ENCODE measurements around the gene GLOD4.
"Not testable (repeated sequence)": the region's sequence is repeated elsewhere in the genome, so short reads cannot be mapped to it uniquely, and the experiment has no call there.

Gene GLOD4

GRCh38 chr17:807523-808294, 25.6 kb upstream of the GLOD4 start:
- Histone ChIP-seq H3K9me3 (ENCODE audit: control insufficient read depth, insufficient read depth, low read length) (no peaks in the 10 kb centered on the region), H3K9ac (ENCODE audit: low read depth, low read length) (no peak overlapping the region)

GRCh38 chr17:806781-807522, 24.9 kb upstream of the GLOD4 start:
- H3K36me3 ChIP-seq (ENCODE audit: insufficient read depth, low read length): no peaks in the 10 kb centered on the region
- H3K4me1 ChIP-seq (ENCODE audit: insufficient read depth, low read length): peaks cover 3% of the 10 kb centered on the region; the same call in 1 of the 2 replicates
- H3K9ac ChIP-seq (ENCODE audit: low read depth, low read length): no peak overlapping the region
- H3K9me3 ChIP-seq (ENCODE audit: control insufficient read depth, insufficient read depth, low read length): no peaks in the 10 kb centered on the region

More at GRCh38 chr17:807523-808294, 25.6 kb upstream of the GLOD4 start:
- peaks cover 3% of the 10 kb centered on the region; the same call in 1 of the 2 replicates for H3K4me1 ChIP-seq (ENCODE audit: insufficient read depth, low read length)
- H3K36me3 ChIP-seq (ENCODE audit: insufficient read depth, low read length): peaks cover 6% of the 10 kb centered on the region; the same call in 1 of the 2 replicates

DNA sequence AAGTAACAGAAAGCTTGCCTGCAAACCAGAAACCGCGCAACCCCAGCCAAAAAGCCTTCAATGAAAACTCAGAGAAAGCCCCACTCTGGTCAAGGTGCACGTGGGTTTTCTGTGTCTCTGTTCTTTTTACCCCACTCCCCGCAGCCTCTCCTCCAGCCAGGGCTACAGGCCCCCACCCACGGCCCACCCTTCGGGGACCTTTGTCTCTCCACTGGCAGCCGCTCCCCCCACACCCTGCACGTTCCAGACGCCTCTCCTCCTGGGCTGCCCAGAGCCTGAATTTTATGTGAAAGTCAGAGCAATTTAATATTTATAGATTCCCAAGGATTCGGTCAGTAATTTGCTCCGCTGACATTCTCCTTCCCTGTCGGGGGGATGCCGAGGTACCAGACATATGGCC, 24.3 kb upstream of the GLOD4 start:
- Histone ChIP-seq H3K9me3 (ENCODE audit: control insufficient read depth, insufficient read depth, low read length) (no peaks in the 10 kb centered on the region), H3K9ac (ENCODE audit: low read depth, low read length) (no peak overlapping the region), H3K36me3 (ENCODE audit: insufficient read depth, low read length) (no peaks in the 10 kb centered on the region)

GRCh38 chr17:805886-806285, 23.8 kb upstream of the GLOD4 start:
- H3K9ac ChIP-seq (ENCODE audit: low read depth, low read length); H3K4me1 ChIP-seq (ENCODE audit: insufficient read depth, low read length); H3K9me3 ChIP-seq (ENCODE audit: control insufficient read depth, insufficient read depth, low read length); H3K36me3 ChIP-seq (ENCODE audit: insufficient read depth, low read length): not testable (repeated sequence)

More for the DNA sequence above, 24.3 kb upstream of the GLOD4 start:
- peaks cover 3% of the 10 kb centered on the region; the same call in 1 of the 2 replicates for H3K4me1 ChIP-seq (ENCODE audit: insufficient read depth, low read length)

DNA sequence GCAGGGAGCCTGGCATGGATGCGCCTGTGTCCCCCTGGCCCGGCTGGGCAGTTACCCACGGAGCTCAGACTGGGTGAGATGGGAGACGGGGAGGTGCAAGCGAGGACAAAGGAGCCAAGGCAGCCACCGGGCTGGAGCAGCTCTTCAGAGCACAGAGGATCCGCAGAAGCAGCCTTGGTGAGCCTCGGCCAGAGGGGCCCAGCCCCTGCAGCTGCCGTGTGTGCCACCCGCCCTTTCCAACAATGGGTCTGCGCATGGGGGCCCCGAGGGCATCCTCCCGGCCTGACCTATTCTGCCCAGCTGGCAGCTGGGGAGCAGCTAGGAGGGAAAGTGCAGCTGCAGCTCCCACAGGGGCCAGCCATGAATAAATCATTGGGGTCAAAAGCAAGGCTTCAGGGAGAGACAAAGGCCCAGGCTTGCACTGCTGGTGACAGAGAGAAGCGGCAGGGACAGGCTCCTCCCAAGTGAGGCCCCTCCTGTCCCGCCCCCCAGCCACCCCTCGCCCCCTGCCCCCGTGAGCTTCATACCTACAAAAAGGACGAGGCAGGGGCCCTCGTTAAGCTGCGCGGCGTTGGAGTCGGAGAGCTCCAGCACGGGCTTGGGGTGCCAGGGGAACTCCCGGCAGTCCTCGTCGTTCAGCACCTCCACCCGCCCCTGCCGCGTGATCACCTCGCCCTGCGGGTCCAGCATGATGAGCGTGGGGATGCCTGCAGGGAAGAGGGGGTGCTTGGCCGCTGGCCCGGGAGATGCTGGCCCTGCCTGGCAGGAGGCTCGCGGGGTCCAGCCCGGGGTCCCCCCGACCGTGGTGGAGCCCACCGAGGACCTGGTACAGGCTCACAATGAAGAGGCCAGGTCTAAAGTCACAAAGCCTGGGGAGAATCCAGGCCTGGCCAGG, 22.7 kb upstream of the GLOD4 start:
- H3K36me3 ChIP-seq (ENCODE audit: insufficient read depth, low read length): no peaks in the 10 kb centered on the region; the same call in 1 of the 2 replicates
- H3K4me1 ChIP-seq (ENCODE audit: insufficient read depth, low read length): peaks cover 3% of the 10 kb centered on the region; the same call in 1 of the 2 replicates
- no peak overlapping the region for H3K9ac ChIP-seq (ENCODE audit: low read depth, low read length)
- H3K9me3 ChIP-seq (ENCODE audit: control insufficient read depth, insufficient read depth, low read length): no peaks in the 10 kb centered on the region

GRCh38 chr17:802901-803881, 21.1 kb upstream of the GLOD4 start:
- Histone ChIP-seq H3K4me1 (ENCODE audit: insufficient read depth, low read length) (peaks cover 3% of the 10 kb centered on the region; the same call in 1 of the 2 replicates), H3K9ac (ENCODE audit: low read depth, low read length) (no peak overlapping the region), H3K36me3 (ENCODE audit: insufficient read depth, low read length) (no peaks in the 10 kb centered on the region; the same call in 1 of the 2 replicates), H3K9me3 (ENCODE audit: control insufficient read depth, insufficient read depth, low read length) (no peaks in the 10 kb centered on the region)

DNA sequence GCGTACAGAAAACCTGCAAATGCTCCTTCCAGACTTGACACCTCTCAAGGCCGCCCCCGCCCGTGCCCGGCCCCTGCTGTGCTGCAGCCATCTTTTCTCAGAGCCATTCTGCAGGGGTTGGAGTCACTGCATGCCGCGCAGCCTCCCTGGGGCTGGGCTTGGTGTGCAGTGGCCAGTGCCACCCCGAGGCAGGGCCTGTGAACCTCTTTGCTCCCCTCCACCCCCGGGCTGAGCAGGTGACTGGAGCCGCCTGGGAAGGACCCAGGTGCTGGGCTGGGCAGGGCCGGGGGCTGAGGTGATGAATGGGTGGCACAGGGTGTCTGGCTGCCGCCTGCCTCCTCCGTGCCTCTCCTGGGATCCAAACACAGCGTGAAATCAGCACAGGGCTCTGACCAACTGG, 20.4 kb upstream of the GLOD4 start:
- Histone ChIP-seq H3K4me1 (ENCODE audit: insufficient read depth, low read length) (peaks cover 3% of the 10 kb centered on the region; the same call in 1 of the 2 replicates), H3K9ac (ENCODE audit: low read depth, low read length) (no peak overlapping the region), H3K9me3 (ENCODE audit: control insufficient read depth, insufficient read depth, low read length) (no peaks in the 10 kb centered on the region), H3K36me3 (ENCODE audit: insufficient read depth, low read length) (no peaks in the 10 kb centered on the region; the same call in 1 of the 2 replicates)

- Histone ChIP-seq H3K9ac (ENCODE audit: low read depth, low read length) (no peak overlapping the region), H3K36me3 (ENCODE audit: insufficient read depth, low read length) (no peaks in the 10 kb centered on the region; the same call in 1 of the 2 replicates), H3K9me3 (ENCODE audit: control insufficient read depth, insufficient read depth, low read length) (no peaks in the 10 kb centered on the region), H3K4me1 (ENCODE audit: insufficient read depth, low read length) (peaks cover 3% of the 10 kb centered on the region; the same call in 1 of the 2 replicates)
Measured at GRCh38 chr17:801660-802059, 19.6 kb upstream of the GLOD4 start.

GRCh38 chr17:800446-801242, 18.6 kb upstream of the GLOD4 start:
- H3K4me1 ChIP-seq (ENCODE audit: insufficient read depth, low read length): peaks cover 3% of the 10 kb centered on the region; the same call in 1 of the 2 replicates

DNA sequence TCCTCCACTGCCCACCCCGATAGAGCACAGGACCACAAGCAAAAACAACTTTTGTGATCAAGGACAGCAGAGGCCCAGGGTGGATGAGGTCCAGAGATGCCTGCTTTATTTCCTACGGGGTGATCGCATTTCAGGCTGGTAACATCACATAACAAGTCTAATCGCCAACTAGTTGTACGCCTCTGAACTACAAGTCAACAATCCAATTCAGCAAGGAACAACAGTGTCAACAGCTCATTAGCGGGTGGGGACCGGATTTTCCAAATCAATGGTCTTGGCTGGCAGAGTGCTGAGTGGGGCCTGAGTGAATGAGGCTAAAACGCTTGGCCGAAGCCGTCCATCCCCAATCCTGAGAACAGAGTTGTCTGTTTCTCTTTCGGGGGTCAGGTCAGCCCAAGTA, 17.2 kb upstream of the GLOD4 start:
- H3K4me1 ChIP-seq (ENCODE audit: insufficient read depth, low read length): peaks cover 10% of the 10 kb centered on the region; the same call in 1 of the 2 replicates
- H3K36me3 ChIP-seq (ENCODE audit: insufficient read depth, low read length): no peaks in the 10 kb centered on the region; the same call in 1 of the 2 replicates
- H3K9ac ChIP-seq (ENCODE audit: low read depth, low read length): no peak overlapping the region
- no peaks in the 10 kb centered on the region for H3K9me3 ChIP-seq (ENCODE audit: control insufficient read depth, insufficient read depth, low read length)

More at GRCh38 chr17:800446-801242, 18.6 kb upstream of the GLOD4 start:
- Histone ChIP-seq H3K9me3 (ENCODE audit: control insufficient read depth, insufficient read depth, low read length) (no peaks in the 10 kb centered on the region), H3K36me3 (ENCODE audit: insufficient read depth, low read length) (no peaks in the 10 kb centered on the region; the same call in 1 of the 2 replicates), H3K9ac (ENCODE audit: low read depth, low read length) (no peak overlapping the region)

GRCh38 chr17:798246-798645, 16.2 kb upstream of the GLOD4 start:
- Histone ChIP-seq H3K9ac (ENCODE audit: low read depth, low read length) (no peak overlapping the region), H3K4me1 (ENCODE audit: insufficient read depth, low read length) (peaks cover 10% of the 10 kb centered on the region; the same call in 1 of the 2 replicates), H3K36me3 (ENCODE audit: insufficient read depth, low read length) (no peaks in the 10 kb centered on the region; the same call in 1 of the 2 replicates)

DNA sequence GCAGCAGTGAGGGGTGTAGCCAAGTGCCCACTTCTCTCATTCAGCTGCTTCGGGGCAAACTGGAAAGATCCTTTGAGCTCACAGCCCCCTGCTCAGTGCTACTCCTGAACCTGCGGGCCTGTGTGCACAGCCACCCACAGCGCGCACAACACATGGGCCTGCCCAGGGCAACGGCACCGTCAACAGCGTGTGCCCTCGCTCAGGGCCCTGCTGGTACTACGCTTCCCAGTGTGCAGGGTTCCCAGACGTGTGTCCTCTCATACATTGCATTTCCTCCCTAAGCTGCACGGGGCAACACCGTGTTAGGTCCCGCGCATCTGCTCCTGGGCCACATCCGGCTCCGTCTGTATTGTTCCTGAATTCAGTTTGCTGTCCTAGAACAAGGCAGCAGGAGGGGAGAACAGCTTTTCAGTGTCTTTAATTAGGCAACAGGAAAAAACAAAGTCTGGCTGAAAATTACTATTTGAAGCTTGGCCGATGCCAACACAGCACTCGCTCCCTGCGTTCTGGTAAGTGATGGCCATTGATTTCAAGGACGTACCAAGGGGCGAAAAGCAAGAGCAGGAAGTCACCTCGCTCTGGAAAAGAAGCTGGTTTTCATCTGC, 15.3 kb upstream of the GLOD4 start:
- Histone ChIP-seq H3K4me1 (ENCODE audit: insufficient read depth, low read length) (peaks cover 10% of the 10 kb centered on the region; the same call in 1 of the 2 replicates), H3K36me3 (ENCODE audit: insufficient read depth, low read length) (no peaks in the 10 kb centered on the region; the same call in 1 of the 2 replicates), H3K9me3 (ENCODE audit: control insufficient read depth, insufficient read depth, low read length) (no peaks in the 10 kb centered on the region), H3K9ac (ENCODE audit: low read depth, low read length) (no peak overlapping the region)

More at GRCh38 chr17:798246-798645, 16.2 kb upstream of the GLOD4 start:
- H3K9me3 ChIP-seq (ENCODE audit: control insufficient read depth, insufficient read depth, low read length): no peaks in the 10 kb centered on the region

All from ES-I3 (cell line).